Left ventricle myocardium inferior (tissue), 1 donor: Measurements from ENCODE around the gene EPHB2. TPM values are rescaled to one million over a fixed set of nuclear protein-coding genes. Genes with fewer than 3 reads are reported as not detected.

Source experiments
- DNase-seq: peaks from one replicate; pipeline ENCODE4 v3.0.0-alpha.2; 2020
- H3K27ac ChIP-seq: fragments of 200-600 bp; replicated peaks from 2 replicates; pipeline ENCODE4 v1.8.0; 2021
- H3K27me3 ChIP-seq: fragments of 200-600 bp; 2 replicates; pipeline ENCODE4 v1.8.0; 2021; ENCODE audit warnings: low read depth
- H3K36me3 ChIP-seq: fragments of 200-600 bp; 2 replicates; pipeline ENCODE4 v1.8.0; 2021
- H3K4me1 ChIP-seq: fragments of 200-600 bp; 2 replicates; pipeline ENCODE4 v1.8.0; 2021
- H3K4me3 ChIP-seq: fragments of 200-600 bp; 2 replicates; pipeline ENCODE4 v1.8.0; 2021; ENCODE audit warnings: mild to moderate bottlenecking, moderate library complexity
- H3K9me3 ChIP-seq: fragments of 200-600 bp; replicated peaks from 2 replicates; pipeline ENCODE4 v1.8.0; 2021
- CTCF ChIP-seq: fragments of 200-600 bp; IDR thresholded peaks from 2 replicates; pipeline ENCODE4 v1.8.0; 2021; ENCODE audit warnings: antibody characterized with exemption, mild to moderate bottlenecking, borderline replicate concordance
- intact Hi-C: fragments of 100-400 bp; cut with micrococcal nuclease; formaldehyde crosslinking; loops from one replicate; pipeline ENCODE4 v1.11.0; 2022
- total RNA-seq: library from RNA; stranded (reverse); fragmentation: NEBNext Ultra II Directional; extraction: Animal tissue kit (Norgen Biotek cat#: 25700); gene quantifications from one replicate; pipeline ENCODE4 v1.2.1, GENCODE V29; 2021
- donor health status: DM: no; HTN: yes; CAD: no; lungs with severe emphysema.

Gene EPHB2
- total RNA-seq, 1 donor from 2014 or later = 2.0 TPM

- Histone ChIP-seq H3K9me3 (no peaks in the 10 kb centered on the region), H3K27ac (no peak overlapping the region), H3K36me3 (no peaks in the 10 kb centered on the region), H3K4me1 (no peaks in the 10 kb centered on the region), H3K27me3 (peaks cover 54% of the 10 kb centered on the region), H3K4me3 (no peak overlapping the region)
- no peak for DNase-seq
- no peak for TF ChIP-seq CTCF
- intact Hi-C loops = no loop called here
Measured at GRCh38 chr1:22772014-22772413, 61.4 kb downstream of the EPHB2 start.

GRCh38 chr1:22773981-22774832, 63.6 kb downstream of the EPHB2 start:
- TF ChIP-seq CTCF = no peak
- DNase-seq = peak; percentile 74

GRCh38 chr1:22774833-22775182, 64.2 kb downstream of the EPHB2 start:
- no peak for DNase-seq
- Histone ChIP-seq H3K36me3 (no peaks in the 10 kb centered on the region), H3K27ac (no peak overlapping the region), H3K9me3 (no peaks in the 10 kb centered on the region), H3K4me3 (no peak overlapping the region), H3K4me1 (peaks cover 5% of the 10 kb centered on the region), H3K27me3 (peaks cover 73% of the 10 kb centered on the region)
- intact Hi-C loops = no loop called here
- no peak for TF ChIP-seq CTCF

More at GRCh38 chr1:22773981-22774832, 63.6 kb downstream of the EPHB2 start:
- Histone ChIP-seq H3K4me1 (peaks cover 5% of the 10 kb centered on the region), H3K27ac (no peak overlapping the region), H3K9me3 (no peaks in the 10 kb centered on the region), H3K4me3 (no peak overlapping the region), H3K27me3 (peaks cover 69% of the 10 kb centered on the region), H3K36me3 (no peaks in the 10 kb centered on the region)
- intact Hi-C loops = no loop called here

GRCh38 chr1:22775478-22775877, 64.8 kb downstream of the EPHB2 start:
- Histone ChIP-seq H3K9me3 (no peaks in the 10 kb centered on the region), H3K4me3 (no peak overlapping the region), H3K27ac (no peak overlapping the region), H3K36me3 (no peaks in the 10 kb centered on the region), H3K27me3 (peaks cover 73% of the 10 kb centered on the region), H3K4me1 (peaks cover 5% of the 10 kb centered on the region)
- no peak for DNase-seq
- TF ChIP-seq CTCF = no peak
- intact Hi-C loops = no loop called here

GRCh38 chr1:22776035-22776613, 65.5 kb downstream of the EPHB2 start:
- no peak for TF ChIP-seq CTCF
- H3K27ac ChIP-seq = no peak overlapping the region
- intact Hi-C loops = no loop called here
- no peaks in the 10 kb centered on the region for H3K36me3 ChIP-seq
- H3K4me1 ChIP-seq = peaks cover 5% of the 10 kb centered on the region
- no peaks in the 10 kb centered on the region for H3K9me3 ChIP-seq
- peaks cover 73% of the 10 kb centered on the region for H3K27me3 ChIP-seq
- no peak overlapping the region for H3K4me3 ChIP-seq
- no peak for DNase-seq
